HG02840 (cell line): ENCODE measurements around the gene RELN.

Experiments used
- ATAC-seq: cut with Tn5 transposase; IDR thresholded peaks from one replicate; pipeline ENCODE4 v1.9.1; 2021; ENCODE audit warnings: mild to moderate bottlenecking, moderate library complexity, moderate number of reproducible peaks; ENCODE audit not compliant: unreplicated experiment, low FRiP score

Gene RELN

GRCh38 chr7:103445228-103446048, 544.0 kb downstream of the RELN start:
- no peak for ATAC-seq

DNA sequence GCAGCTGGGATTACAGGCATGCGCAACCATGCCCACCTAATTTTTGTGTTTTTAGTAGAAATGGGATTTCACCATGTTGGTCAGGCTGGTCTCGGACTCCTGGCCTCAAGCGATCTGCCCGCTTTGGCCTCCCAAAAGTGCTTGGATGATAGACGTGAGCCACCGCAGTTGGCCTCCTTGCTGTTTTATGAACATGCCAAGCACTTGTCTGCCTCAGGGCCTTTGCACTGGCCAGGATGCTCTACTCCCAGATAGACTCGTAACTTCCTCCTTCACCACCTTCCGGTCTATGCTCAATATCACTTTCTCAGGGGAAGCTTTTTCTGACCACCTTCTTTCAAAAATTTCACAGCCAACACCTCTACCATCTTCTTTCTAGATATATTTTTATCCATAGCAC, 549.8 kb downstream of the RELN start:
- ATAC-seq = no peak

DNA sequence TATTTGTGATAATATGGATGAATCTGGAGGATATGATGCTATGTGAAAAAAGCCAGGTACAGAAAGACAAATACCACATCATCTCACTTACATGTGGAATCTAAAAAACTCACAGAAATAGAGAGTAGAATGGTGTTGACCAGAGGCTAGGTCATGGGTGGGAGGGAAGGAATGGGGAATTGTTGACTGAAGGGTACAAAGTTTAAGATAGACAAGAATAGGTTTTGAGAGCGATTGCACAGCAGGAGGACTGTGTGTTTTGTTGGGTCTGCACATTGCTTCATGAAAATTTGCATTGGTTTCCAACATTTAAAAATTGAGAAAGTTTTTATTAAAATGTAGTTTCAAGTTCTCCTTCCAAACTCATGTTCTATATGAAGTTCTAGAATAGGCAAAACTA, 551.8 kb downstream of the RELN start:
- no peak for ATAC-seq

DNA sequence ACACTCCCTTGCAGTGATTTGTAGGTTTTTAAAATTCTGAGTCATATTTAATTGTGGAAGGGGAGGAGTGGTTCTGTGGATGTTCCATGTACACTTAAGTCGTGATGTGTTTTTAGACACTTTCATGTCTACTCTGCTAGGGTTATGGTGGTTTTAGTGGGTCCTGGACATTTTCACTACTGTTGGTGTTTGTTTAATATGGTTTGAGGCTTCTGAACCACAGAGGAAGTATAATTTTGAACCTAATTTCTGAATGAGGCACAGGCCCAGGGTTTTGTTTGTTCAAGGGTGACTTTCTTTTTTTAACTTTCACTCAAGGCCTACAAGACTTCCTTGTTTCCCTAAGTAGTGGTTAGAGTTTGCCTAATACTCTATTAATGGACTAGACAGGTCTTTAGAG, 556.7 kb downstream of the RELN start:
- ATAC-seq = no peak

- no peak for ATAC-seq
Measured at GRCh38 chr7:103425177-103425576, 564.3 kb downstream of the RELN start.

DNA sequence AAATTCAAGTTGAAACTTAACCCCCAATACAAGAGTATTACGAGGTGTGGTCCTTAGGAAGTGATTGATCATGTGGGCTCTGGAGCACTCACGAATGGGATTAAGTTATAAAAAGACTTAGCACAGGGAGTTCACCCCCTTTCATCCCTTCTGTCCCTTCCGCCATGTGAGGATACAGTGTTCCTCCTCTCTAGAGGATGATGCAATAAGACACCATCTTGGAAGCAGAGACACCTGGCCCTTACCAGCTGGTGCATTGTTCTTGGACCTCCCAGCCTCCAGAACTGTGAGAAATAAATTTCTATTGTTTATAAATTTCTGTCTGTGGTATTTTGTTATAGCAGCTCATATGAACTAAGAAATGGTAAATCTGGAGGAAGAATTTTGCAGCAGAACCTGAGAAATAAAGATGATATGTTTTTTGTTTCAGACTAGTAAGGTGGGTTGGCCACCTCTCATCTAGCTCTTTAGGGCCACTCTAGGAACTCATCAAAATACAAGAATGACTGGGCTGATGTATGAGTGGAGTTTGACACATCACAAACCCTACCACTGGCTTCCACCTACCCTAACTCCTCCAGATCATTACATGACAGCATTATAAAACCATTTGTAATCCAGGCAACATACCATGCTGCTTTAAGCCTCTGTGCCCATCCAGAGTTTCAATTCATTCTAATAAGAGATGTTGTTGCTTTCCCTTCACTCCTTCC, 565.8 kb downstream of the RELN start:
- ATAC-seq = no peak
